Activated CD8-positive, alpha-beta T cell treated with anti-CD3 and anti-CD28 coated beads for 36 hours (primary cell): ENCODE measurements around the gene SLC18A2. TPM values are rescaled to one million over a fixed set of nuclear protein-coding genes. Genes with fewer than 3 reads are reported as not detected.
"Not testable (repeated sequence)": the region's sequence is repeated elsewhere in the genome, so short reads cannot be mapped to it uniquely, and the experiment has no call there.

Source experiments
- ATAC-seq: fragments of 200-7000 bp; cut with Tn5 transposase; one replicate; pipeline ENCODE4 v1.10.0; 2021; ENCODE audit warnings: mild to moderate bottlenecking, moderate library complexity
- CTCF ChIA-PET: fragments of 350-600 bp; sonication (Branson Sonifier 250); formaldehyde crosslinking; loops from one replicate; lab custom pipeline; 2021; ENCODE audit warnings: antibody characterized with exemption; lab: Charles Lee
- POLR2A ChIA-PET: fragments of 350-600 bp; sonication (Branson Sonifier 250); formaldehyde crosslinking; loops from one replicate; lab custom pipeline; 2021; ENCODE audit warnings: antibody characterized with exemption; lab: Charles Lee
- DNase-seq: peaks from one replicate; pipeline ENCODE4 v3.0.0-alpha.2; 2020
- H3K27ac Mint-ChIP-seq: one replicate; pipeline ENCODE4 v1.8.0; 2021; ENCODE audit warnings: mild to moderate bottlenecking, mixed read lengths
- H3K27me3 Mint-ChIP-seq: one replicate; pipeline ENCODE4 v1.8.0; 2021; ENCODE audit warnings: mixed read lengths
- H3K36me3 Mint-ChIP-seq: one replicate; pipeline ENCODE4 v1.8.0; 2021; ENCODE audit warnings: low read depth, mixed read lengths
- H3K4me1 Mint-ChIP-seq: one replicate; pipeline ENCODE4 v1.8.0; 2021; ENCODE audit warnings: low read depth, mixed read lengths
- H3K4me3 Mint-ChIP-seq: one replicate; pipeline ENCODE4 v1.8.0; 2021; ENCODE audit warnings: mild to moderate bottlenecking, moderate library complexity, mixed read lengths
- H3K9me3 Mint-ChIP-seq: one replicate; pipeline ENCODE4 v1.8.0; 2021; ENCODE audit warnings: mixed read lengths
- CTCF ChIP-seq: fragments of 200-600 bp; IDR thresholded peaks from one replicate; pipeline ENCODE4 v1.8.0; 2022; ENCODE audit warnings: antibody characterized with exemption, mild to moderate bottlenecking
- intact Hi-C: fragments of 100-400 bp; cut with micrococcal nuclease; formaldehyde crosslinking; loops from one replicate; pipeline ENCODE4 v1.10.0; 2022
- total RNA-seq, 2 experiments: library from RNA; stranded (reverse); gene quantifications; one replicate each; pipeline ENCODE4 v1.2.3, GENCODE V29; 2021

SLC18A2 gene
- total RNA-seq, 2 experiments from 2014 or later = 0.14 TPM; not detected in 1

- Mint-ChIP-seq H3K27me3 (no peaks in the 10 kb centered on the region), H3K27ac (no peak overlapping the region), H3K4me3 (no peak overlapping the region), H3K36me3 (peaks cover 2% of the 10 kb centered on the region), H3K4me1 (no peaks in the 10 kb centered on the region), H3K9me3 (no peaks in the 10 kb centered on the region)
- intact Hi-C loops = loop anchor here (5.0 kb wide), 1 partner anchor 60 kb away; no protein-coding TSS in a partner anchor
- TF ChIP-seq CTCF = no peak
- DNase-seq = no peak
- no peak for ATAC-seq
- ChIA-PET POLR2A (no interaction called here), CTCF (interaction anchor here (0.8 to 1.0 kb wide), 2 partner anchors 13 to 62 kb away, joined by 3 to 4 read pairs; no protein-coding TSS in a partner anchor)
Observed at GRCh38 chr10:117277675-117278074, 36.8 kb downstream of the SLC18A2 start.

- intact Hi-C loops = no loop called here
- H3K27ac Mint-ChIP-seq = no peak overlapping the region
- peaks cover 3% of the 10 kb centered on the region for H3K4me1 Mint-ChIP-seq
- H3K36me3 Mint-ChIP-seq = peaks cover 24% of the 10 kb centered on the region
- no peak for TF ChIP-seq CTCF
- CTCF ChIA-PET = interaction anchor here (0.8 to 4.5 kb wide), 3 partner anchors 17 to 68 kb away, joined by 3 to 21 read pairs (median 20); no protein-coding TSS in a partner anchor
- no peaks in the 10 kb centered on the region for H3K9me3 Mint-ChIP-seq
- DNase-seq = no peak
- H3K27me3 Mint-ChIP-seq = no peaks in the 10 kb centered on the region
- ATAC-seq = no peak
- POLR2A ChIA-PET = no interaction called here
- no peak overlapping the region for H3K4me3 Mint-ChIP-seq
Observed at GRCh38 chr10:117284716-117285494, 44.0 kb downstream of the SLC18A2 start.

- H3K27ac Mint-ChIP-seq, H3K27me3 Mint-ChIP-seq, H3K4me3 Mint-ChIP-seq, POLR2A ChIA-PET, H3K9me3 Mint-ChIP-seq, H3K36me3 Mint-ChIP-seq, ATAC-seq, intact Hi-C loops, DNase-seq, H3K4me1 Mint-ChIP-seq: not testable (repeated sequence)
- CTCF ChIA-PET = interaction anchor here (0.7 kb wide), 1 partner anchor 39 kb away, joined by 3 read pairs; no protein-coding TSS in a partner anchor
Observed at GRCh38 chr10:117290872-117291271, 50.0 kb downstream of the SLC18A2 start.

GRCh38 chr10:117294039-117294645 lies 53.2 kb downstream of the SLC18A2 start:
- Mint-ChIP-seq H3K27ac (no peak overlapping the region), H3K27me3 (no peaks in the 10 kb centered on the region), H3K36me3 (peaks cover 2% of the 10 kb centered on the region), H3K4me3 (no peak overlapping the region), H3K4me1 (peaks cover 3% of the 10 kb centered on the region), H3K9me3 (no peaks in the 10 kb centered on the region)
- ATAC-seq (no peak), DNase-seq (no peak)
- POLR2A ChIA-PET = no interaction called here
- intact Hi-C loops = no loop called here
- CTCF ChIA-PET = interaction anchor here (2.4 kb wide), 1 partner anchor 78 kb away, joined by 7 read pairs; no protein-coding TSS in a partner anchor
- TF ChIP-seq CTCF = no peak

GRCh38 chr10:117294735-117295134 lies 53.8 kb downstream of the SLC18A2 start:
- Mint-ChIP-seq H3K36me3 (peaks cover 6% of the 10 kb centered on the region), H3K27ac (no peak overlapping the region), H3K4me1 (peaks cover 3% of the 10 kb centered on the region), H3K9me3 (peaks cover under 1% of the 10 kb centered on the region), H3K4me3 (no peak overlapping the region), H3K27me3 (no peaks in the 10 kb centered on the region)
- TF ChIP-seq CTCF = no peak
- ChIA-PET POLR2A (no interaction called here), CTCF (interaction anchor here (0.9 to 2.4 kb wide), 2 partner anchors 78 to 148 kb away, joined by 3 to 7 read pairs; no protein-coding TSS in a partner anchor)
- no peak for ATAC-seq
- no peak for DNase-seq
- intact Hi-C loops = no loop called here
